Non-pigmented ciliary epithelial cell (primary cell): ENCODE measurements around the gene SPPL3.
"Not testable (repeated sequence)": the region's sequence is repeated elsewhere in the genome, so short reads cannot be mapped to it uniquely, and the experiment has no call there.

Experiments used
- DNase-seq: peaks from one replicate; pipeline ENCODE4 v3.0.0-alpha.2; 2010; ENCODE audit warnings: low read depth

Gene SPPL3, protein sequence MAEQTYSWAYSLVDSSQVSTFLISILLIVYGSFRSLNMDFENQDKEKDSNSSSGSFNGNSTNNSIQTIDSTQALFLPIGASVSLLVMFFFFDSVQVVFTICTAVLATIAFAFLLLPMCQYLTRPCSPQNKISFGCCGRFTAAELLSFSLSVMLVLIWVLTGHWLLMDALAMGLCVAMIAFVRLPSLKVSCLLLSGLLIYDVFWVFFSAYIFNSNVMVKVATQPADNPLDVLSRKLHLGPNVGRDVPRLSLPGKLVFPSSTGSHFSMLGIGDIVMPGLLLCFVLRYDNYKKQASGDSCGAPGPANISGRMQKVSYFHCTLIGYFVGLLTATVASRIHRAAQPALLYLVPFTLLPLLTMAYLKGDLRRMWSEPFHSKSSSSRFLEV

DNA sequence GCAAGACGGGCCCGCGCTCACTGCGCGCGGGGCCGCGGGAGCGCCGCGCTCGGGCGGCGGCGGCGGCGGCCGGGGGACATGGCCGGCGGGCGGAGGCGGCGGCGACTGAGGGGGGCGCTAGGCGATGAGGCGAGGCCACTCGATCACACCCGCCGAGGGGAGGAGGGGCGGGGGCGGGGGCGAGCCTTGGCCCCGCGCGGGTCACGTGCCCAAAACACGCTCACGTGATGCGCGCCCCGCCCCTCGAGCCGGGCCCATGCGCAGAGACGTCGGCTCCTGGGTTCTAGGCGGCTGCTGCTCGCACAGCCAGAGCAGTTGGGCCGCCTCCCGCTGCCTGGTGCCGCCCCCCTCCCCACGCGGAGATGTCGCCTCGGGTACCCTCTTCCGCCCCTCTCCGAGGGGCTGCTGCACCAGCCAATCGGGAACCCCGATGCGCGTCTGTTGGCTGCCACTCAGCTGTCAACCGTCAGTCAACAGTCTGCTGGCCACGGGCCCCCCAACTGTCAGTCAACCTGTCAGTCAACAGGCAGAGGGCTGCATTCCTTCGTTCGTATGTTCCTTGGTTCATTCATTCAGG, at the start of gene SPPL3:
TSS of gene SPPL3 (minus strand) at position 162 of the 577 bp plus-strand sequence. CDS start 491 bp downstream, outside the sequence.
- peak; percentile 14 for DNase-seq

DNA sequence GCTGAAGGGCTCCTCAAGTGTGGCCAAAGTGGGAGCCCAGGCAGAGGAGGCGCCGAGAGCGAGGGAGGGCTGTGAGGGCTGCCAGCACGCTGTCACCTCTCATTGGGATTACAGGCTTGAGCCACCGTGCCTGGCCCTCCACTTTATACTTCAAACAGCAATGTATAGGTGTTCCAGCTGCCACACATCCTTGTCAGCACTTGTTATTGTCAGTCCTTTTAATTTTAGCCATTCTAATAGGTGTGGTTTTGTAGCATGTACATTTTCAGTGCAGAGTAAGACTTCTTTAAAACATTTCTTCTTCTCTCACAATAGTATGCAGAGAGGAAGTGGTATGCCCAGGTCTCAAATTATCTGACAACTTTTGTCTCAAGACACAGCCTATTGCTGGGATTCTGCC, 46.6 kb upstream of the SPPL3 start:
- no peak for DNase-seq

DNA sequence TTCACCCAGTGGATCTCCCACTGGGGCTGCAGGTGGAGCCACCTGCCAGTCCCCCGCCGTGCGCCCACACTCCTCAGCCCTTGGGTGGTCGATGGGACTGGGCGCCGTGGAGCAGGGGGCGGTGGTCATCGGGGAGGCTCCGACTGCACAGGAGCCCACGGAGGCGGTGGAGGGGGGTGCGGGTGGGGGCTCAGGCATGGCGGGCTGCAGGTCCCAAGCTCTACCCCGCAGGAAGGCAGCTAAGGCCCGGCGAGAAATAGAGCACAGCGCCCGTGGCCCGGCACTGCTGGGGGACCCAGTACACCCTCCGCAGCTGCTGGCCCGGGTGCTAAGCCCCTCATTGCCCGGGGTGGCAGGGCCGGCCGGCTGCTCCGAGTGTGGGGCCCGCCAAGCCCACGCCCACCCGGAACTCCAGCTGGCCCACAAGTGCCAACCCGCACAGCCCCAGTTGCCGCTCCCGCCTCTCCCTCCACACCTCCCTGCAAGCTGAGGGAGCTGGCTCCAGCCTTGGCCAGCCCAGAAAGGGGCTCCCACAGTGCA, 46.2 kb upstream of the SPPL3 start:
- DNase-seq = not testable (repeated sequence)

DNA sequence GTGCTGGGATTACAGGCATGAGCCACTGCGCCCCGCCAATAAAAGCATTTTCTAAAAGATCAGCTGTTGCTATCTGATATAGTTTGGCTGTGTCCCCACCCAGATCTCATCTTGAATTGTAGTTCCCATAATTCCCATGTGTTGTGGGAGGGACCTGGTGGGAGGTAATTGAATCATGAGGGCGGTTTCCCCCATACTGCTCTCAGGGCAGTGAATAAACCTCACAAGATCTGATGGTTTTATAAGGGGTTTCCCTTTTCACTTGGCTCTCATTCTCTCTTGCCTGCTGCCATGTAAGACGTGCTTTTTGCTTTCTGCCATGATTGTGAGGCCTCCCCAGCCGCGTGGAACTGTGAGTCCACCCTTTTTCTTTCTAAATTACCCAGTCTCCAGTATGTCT, 41.4 kb upstream of the SPPL3 start:
- not testable (repeated sequence) for DNase-seq

DNA sequence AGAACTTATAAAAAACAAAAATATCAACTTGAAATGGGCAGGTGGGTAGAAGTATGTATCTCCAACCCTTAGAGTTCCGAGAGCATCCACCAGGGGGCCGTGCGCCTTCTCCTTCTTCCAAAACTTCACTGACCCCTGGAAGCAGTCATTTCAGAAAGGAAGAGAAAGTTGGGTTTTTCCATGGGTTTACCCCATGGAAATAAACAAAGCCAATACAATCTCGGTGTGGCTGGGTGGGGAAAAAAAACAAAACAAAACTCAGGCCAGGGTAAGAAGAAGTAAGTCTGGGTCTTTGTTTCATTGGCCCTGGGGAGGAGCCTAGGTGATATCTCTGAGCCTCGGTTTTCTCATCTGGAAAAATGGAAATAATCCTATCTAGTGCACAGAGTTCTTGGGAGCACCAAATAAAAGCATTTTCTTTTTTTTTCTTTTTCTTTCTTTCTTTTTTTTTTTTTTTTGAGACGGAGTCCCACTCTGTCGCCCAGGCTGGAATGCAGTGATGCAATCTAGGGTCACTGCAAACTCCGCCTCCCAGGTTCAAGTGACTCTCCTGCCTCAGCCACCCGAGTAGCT, 40.6 kb upstream of the SPPL3 start:
- DNase-seq = no peak

DNA sequence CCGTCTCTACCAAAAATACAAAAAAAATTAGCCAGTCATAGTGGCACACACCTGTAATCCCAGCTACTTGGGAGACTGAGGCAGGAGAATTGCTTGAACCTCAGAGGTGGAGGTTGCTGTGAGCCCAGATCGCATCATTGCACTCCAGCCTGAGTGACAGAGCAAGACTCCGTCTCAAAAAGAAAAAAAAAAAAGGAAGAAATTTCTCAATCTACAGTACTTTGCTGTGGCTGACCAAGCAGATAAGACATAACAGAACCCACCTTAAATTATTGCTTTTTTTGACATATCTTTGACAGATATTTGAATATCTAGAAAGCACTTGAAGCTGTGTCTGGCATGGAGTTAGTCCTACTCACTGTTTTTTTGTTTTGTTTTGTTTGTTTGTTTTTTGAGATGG, 39.3 kb upstream of the SPPL3 start:
- DNase-seq = no peak

DNA sequence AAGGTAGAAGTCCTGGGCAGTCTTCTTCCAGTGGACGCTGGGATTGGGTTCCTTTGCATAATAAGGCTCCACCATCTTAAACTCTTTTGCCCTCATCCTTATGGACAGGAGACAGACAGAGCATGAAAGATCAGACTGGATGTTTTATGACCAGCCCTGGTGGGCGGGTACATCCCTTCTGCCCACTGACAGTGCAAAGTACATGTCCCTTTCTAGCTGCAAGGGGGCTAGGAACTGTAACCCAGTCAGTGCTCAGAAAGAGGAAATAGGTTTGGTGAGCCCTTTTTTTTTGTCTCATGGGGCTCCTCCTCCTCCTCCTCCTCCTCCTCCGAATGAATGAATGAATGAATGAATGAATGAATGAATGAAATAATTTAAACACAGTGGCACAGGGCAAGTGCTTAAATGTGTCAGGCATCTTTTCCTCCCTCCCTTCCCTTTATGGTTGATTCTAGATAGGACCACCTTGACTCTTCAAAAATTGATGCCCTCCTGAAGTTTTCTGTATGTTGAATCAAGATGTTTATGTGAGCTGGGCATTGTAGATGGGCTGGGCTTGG, 37.8 kb upstream of the SPPL3 start:
- no peak for DNase-seq

DNA sequence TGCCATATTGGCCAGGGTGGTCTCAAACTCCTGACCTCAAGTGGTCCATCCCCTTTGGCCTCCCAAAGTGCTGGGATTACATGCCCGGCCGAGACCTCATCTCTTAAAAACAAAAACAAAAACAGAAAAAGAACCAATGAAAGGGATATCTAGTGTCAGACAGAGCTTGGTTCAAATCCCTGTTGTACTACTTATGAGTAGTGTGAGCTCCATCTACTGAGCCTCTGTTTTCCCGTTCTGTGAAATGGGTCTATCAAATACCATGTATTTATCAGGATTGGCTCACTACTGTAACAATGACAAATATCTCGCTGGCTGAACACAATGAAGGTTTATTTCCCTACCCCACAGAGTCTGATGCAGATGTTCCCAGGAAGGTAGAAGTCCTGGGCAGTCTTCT, 37.3 kb upstream of the SPPL3 start:
- DNase-seq = no peak

DNA sequence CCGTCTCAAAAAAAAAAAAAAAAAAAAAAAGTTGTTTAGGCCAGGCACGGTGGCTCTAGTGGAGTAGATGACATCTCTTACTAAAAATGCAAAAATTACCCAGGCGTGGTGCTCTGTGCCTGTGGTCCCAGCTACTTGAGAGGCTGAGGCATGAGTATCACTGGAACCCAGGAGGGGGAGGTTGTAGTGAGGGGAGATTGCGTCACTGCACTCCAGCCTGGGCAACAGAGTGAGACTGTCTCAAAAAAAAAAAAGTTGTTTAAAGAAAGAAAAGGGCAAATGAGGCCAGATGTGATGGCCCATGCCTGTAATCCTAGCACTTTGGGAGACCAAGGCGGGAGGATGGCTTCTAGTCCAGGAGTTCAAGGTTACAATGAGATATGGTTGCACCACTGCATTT, 36.6 kb upstream of the SPPL3 start:
- DNase-seq = no peak

DNA sequence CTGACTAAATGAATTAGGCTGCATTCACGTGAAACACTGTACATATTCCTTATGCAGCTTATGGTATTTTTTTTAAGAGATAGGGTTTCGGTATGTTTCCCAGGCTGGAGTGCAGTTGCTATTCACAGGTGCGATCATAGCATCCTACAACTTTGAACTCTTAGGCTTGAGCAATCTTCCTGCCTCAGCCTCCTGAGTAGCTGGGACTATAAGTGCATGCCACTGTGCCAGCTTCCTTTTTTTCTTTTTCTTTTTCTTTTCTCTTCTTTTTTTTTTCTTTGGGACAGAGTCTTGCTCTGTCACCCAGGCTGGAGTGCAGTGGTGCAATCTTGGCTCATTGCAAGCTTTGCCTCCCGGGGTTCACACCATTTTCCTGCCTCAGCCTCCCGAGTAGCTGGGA, 35.8 kb upstream of the SPPL3 start:
- no peak for DNase-seq

DNA sequence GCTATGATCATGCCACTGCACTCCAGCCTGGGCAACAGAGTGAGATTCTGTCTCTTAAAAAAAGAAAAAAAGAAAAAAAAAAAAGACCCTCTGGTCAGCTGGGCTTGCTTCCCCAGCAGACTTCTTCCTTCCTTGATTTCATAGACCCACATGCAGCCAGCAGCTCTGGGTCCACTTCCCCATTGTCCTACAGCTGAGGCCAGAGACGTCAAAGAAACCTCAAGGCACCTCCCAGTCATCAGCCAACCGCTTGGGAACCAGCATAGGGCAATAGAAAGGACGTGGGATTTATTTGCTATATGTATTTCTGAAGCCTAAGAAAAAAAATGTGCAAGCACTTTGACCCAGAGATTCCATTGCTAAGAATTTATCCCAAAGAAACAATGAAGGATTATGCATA, 35.4 kb upstream of the SPPL3 start:
- DNase-seq = no peak

DNA sequence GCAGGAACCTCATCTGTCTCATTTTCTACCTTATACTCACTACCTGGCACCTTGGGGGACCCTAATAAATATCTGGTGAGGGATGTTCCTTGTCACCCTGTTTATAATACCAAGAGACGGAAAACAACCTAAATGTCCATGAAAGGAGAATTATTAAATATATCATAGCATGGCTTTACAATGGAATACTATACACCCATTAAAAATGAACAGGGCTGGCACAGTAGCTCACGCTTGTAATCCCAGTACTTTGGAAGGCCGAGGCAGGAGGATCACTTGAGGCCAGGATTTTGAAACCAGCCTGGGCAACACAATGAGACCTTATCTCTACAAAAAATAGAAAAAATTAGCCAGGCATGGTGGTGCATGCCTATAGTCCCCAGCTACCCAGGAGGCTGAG, 34.3 kb upstream of the SPPL3 start:
- DNase-seq = no peak

DNA sequence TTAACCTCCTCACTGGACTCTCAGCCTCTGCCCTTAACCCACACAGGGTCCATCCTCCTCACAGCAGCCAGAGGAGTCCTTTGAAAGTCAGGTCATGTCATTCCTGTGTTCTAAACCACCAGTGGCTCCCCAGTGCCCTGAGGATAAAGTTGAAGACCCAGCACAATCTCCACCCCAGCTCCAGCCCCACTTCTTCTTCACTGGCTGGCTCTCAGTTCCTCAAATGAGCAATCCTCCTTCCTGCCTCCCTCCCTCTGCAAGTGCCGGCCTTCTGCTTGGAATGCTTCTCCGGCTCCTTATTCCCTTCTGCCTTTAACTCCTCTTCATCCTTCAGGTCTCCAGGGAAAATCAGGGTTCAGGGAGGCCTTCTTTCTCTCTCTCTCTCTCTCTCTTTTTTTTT, 32.0 kb upstream of the SPPL3 start:
- DNase-seq = no peak

DNA sequence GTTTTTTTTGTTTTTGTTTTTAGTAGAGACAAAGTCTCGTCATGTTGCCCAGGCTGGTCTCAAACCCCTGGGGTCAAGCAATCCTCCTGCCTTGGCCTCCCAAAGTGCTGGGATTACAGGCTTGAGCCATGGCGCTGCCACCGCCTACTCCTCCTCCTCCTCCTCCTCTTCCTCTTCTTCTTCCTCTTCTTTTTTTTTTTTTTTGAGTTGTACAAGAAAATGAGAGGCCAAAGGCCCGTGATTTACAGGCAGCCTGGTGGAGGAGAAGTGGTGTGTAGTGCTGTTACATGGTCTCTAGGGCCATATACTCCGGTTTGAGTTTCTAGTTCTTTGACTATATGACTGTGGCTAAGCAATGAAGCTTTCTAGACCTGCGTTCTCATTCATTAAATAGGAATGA, 29.6 kb upstream of the SPPL3 start:
- no peak for DNase-seq

DNA sequence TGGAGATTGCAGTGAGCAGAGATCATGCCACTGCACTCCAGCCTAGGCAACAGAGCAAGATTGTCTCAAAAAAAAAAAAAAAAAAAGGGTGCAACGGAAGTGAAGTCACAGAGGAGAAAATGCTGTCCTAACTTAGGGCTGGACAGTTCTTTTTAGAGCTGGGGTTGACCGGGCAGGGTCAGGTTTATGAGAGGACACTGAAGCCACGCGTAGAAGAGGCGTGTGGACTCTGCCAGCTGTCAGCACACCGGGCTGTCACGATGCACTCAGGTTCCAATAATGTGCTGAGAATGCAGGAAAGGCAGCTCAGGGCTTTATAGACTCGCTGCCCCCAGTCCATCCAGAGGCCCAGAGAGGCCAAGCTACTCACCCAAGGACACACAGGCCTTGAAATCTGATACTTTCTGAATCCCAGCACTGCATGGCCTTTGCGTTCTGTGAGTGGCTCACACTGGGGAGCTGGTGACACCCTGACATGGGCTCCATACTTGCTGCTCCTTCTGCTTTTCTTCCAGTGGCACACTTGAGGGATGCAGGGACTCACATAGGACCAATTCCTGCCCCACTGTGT, 28.9 kb upstream of the SPPL3 start:
- DNase-seq = no peak

DNA sequence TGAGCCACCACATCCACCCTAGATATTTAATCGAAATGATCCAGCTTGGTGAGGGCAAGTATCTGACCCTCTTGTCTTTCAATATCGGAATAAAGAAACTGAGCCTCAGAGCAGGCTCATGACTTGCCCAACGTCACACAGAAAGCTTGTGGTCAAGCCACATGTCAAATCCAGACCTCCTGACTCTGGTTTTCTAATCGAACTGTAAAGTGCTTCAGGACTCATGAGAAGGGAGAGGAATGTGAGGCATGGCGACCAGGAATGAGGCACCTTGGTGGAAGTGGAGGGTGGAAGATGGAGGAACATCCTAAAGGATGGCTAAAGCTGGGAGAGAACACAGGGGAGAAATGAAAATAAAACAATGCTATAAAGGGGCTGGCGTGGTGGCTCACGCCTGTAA, 27.9 kb upstream of the SPPL3 start:
- no peak for DNase-seq

DNA sequence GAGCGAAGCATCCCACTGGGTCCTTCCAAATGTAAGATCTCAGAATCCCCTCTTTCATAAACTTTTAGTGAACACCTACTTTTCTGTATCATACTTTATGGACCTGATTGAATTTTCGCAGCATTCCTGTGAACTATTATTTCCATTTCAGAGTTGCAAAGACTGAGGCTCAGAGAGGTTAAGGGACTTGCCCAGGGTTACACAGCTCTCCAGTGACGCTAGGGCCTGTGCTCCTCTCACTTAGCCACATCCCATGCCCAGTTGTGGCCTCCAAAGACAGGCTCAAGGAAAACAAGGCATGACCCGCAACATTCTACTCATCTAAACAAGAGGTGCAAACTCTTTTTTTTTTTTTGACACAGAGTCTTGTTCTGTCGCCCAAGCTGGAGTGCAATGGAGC, 25.9 kb upstream of the SPPL3 start:
- no peak for DNase-seq

DNA sequence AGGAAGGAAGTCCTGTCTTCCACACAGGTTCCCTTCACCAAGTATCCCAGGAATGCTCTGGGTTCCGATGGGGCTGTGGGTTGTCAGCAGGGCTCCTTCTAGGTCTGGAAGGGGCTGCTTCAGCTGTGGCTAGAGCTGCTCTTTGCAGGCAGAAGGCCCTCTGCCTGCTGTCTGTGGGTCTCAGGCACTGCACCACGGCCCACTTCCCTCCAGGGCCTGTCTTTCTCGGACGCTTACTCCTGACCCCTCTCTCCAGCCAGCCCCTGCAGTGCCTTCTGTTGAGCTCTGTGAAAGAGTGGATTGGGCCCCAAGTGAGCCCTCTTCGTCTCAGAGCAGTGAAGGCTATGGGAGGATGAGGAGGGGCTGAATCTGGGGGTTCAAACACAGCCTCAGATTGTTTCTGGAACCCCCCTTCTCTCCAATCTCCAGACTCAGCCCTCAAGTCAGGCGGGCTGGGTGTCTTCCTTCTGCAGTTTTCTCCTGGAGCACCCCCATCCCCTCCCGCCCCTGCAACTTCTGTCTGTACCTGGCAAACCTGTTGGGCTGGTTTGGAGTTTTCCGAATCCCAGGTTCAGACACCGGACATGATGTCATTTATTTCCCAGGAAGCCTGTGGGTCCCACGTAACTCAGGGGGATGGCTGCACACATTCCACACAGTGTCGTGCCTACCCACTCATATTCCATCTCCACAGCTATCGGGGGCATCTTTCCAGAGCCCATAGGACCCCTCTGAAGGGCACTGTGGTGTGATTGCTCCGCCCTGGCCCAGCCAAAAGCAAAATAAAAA, 24.9 kb upstream of the SPPL3 start:
- no peak for DNase-seq

DNA sequence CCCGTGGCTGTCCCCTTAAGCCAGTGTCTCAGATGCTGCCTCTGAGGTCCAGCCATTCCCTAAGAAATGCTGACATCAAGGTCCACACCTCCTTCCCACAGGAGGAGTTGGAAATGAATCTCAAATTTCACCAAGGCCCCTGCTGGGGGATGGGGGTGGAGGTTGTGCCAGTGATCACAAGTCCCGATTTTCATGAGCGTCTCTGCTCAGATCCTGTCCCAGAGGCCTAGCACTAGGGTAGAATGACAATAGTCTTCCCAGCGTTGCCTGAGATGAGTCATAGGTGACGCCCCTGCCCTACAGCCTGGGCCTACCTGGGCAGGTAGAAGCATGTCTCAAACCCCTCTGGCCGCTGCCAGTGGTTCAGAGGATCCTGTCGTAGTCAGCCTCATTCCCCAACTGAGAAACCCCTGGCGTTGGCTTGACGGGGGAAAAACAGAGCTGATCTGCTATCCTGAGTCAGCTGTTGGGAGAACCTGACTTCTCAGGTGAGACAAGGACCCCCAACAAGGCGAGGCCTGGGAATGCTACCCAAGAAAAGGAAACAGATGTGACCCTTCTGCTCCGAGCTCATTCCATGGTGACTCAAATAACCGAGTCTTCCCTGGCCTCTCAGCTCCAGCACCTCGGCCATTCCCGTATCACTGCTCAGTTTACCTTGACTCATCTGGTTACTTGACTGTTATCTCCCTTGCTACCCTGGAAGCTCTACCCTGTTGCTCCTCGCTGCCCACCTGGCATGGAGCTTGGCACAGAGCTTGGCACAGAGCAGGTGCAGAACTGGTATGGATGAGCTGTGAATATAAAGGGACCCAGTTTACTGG, 21.8 kb upstream of the SPPL3 start:
- no peak for DNase-seq

DNA sequence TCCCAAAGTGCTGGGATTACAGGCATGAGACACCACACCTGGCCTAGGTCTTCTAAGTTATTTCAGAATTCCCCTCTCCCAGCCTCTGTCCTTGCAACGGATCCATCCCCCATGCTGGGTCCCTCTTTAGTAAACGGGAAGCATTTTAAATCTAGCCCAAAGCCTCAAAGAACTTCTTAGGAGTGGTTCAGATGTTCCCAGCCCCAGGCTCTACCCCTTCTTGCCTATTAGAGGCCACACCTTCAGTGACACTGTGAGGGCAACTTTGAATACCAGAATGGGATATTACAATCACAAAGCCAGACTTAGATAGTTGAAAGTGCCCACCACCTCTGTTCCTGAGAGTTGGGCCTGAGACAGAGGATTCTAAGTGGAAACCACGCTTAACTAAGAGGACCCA, 18.1 kb upstream of the SPPL3 start:
- DNase-seq = no peak

DNA sequence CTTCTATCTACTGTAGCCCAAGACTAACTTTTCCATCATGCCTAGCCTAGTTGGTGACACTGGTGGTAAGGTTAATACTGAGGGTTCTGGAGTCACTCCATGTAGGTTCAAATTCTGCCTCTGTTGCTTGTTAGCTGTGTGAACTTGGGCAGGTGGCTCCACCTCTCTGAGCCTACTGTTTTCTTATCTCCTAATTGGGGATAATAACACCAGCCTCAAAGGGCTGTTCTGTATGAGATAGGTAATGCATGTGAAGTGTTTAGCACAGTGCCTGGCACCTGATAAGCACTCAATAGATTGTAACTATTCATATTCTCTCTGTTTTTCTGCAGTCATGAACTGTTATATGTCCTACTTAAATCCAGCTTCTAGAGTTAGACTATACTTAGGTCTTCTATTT, 17.5 kb upstream of the SPPL3 start:
- no peak for DNase-seq
